ENCODE results near the gene ZNF579. TPM values are rescaled to one million over a fixed set of nuclear protein-coding genes. Genes with fewer than 3 reads are reported as not detected.
A peak's percentile ranks its signal among the peaks of the same experiment; 100 is the strongest.

ZNF579 gene
- total RNA-seq, 2 experiments from 2014 or later: 6.7 to 7.1 TPM

DNA sequence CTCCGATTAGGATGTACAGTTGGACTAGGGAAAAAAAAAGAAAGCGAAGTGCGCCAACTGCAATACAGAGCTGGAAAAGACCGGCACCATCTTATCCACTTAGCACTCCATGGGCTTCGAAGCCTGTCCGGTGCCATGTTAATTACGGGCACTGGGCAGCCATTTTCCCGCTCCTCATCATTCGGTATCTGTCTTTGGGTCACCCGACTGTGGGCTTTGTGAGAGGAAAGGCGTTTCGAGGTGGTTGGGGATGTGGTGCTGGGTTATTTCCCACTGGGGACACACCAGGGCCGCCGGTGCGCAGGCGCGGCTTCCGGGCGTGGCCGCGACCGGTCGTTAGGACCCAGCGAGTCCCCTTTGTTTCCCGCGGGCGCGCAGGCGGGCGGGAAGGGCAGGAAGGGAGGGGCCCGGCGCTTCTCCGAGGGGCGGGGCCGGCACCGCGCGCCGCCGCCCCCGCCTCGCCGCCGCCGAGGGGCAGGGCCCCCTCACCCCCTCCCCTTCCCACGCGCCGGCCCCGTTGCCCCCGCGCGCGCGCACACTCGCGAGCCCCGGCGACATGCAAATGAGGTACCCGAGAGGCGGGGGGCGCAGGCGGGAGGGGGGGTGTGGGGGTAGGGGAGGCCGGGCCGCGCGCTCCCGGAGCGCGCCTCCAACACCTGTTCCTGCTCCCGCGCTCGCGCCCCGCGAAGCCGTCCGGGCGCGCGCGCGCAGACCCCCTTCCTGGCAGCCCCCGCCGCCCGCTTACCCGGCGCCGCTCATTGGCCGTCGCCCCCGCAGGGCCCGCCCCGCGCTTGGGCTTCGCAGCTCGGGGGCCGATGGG is 19.4 kb upstream of the ZNF579 start, which contains the start of gene ZNF524:
Gene ZNF524 (plus strand): TSS at position 447 of the 820 bp plus-strand sequence. CDS start 1,825 bp downstream, outside the sequence.
- H3K4me3 ChIP-seq (ENCODE audit: low read length): peak within 1 kb of the TSS; percentile 95
- ChIA-PET POLR2A (interaction anchor here (0.6 to 2.9 kb wide), 25 partner anchors 13 to 482 kb away, joined by 3 to 42 read pairs (median 8); partner anchors contain the start of genes HSPBP1, ISOC2, KMT5C and PPP1R12C), CTCF (interaction anchor here (1.0 to 2.3 kb wide), 7 partner anchors 27 to 124 kb away, joined by 3 to 17 read pairs (median 6); partner anchors contain the start of gene ZNF628)
- Mint-ChIP-seq H3K4me1 (ENCODE audit: low read depth) (peaks cover 29% of the 10 kb centered on the region), H3K36me3 (ENCODE audit: low read depth) (peaks cover 56% of the 10 kb centered on the region), H3K9me3 (no peaks in the 10 kb centered on the region), H3K27ac (peak within 1 kb of the TSS; percentile 95), H3K4me3 (peak within 1 kb of the TSS; percentile 99), H3K27me3 (no peaks in the 10 kb centered on the region)
- H3K9me3 ChIP-seq (ENCODE audit: control insufficient read depth in 1 of 2, insufficient read depth in 1 of 2, low read length in 2 of 2): no peaks in the 10 kb centered on the region
- peak; percentile 65 for ATAC-seq (ENCODE audit: poor library complexity)
- H3K27me3 ChIP-seq (ENCODE audit: control insufficient read depth in 1 of 2, insufficient read depth in 2 of 2, low read length in 2 of 2): no peaks in the 10 kb centered on the region
- peak; percentile 66 to 94 (median 80) for DNase-seq
- H3K4me1 ChIP-seq (ENCODE audit: insufficient read depth, low read length): peaks cover 39% of the 10 kb centered on the region
- H3K36me3 ChIP-seq (ENCODE audit: insufficient read depth, low read length): peaks cover 16% of the 10 kb centered on the region
- TF ChIP-seq, protein P1, sequence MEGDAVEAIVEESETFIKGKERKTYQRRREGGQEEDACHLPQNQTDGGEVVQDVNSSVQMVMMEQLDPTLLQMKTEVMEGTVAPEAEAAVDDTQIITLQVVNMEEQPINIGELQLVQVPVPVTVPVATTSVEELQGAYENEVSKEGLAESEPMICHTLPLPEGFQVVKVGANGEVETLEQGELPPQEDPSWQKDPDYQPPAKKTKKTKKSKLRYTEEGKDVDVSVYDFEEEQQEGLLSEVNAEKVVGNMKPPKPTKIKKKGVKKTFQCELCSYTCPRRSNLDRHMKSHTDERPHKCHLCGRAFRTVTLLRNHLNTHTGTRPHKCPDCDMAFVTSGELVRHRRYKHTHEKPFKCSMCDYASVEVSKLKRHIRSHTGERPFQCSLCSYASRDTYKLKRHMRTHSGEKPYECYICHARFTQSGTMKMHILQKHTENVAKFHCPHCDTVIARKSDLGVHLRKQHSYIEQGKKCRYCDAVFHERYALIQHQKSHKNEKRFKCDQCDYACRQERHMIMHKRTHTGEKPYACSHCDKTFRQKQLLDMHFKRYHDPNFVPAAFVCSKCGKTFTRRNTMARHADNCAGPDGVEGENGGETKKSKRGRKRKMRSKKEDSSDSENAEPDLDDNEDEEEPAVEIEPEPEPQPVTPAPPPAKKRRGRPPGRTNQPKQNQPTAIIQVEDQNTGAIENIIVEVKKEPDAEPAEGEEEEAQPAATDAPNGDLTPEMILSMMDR (IDR thresholded peaks at IDR 0.05): no peak
- intact Hi-C loops (cut with DNase I, micrococcal nuclease): loop anchor here (1.0 to 10.0 kb wide), 9 partner anchors 13 to 345 kb away; partner anchors contain the start of genes BRSK1 (in 1 of the 2), HSPBP1 (in 1 of the 2), KMT5C (in 1 of the 2) and PPP6R1 (in 1 of the 2)
- H3K27ac ChIP-seq (ENCODE audit: low read depth in 1 of 2, low read length in 2 of 2): peak within 1 kb of the TSS; percentile 95 to 97

DNA sequence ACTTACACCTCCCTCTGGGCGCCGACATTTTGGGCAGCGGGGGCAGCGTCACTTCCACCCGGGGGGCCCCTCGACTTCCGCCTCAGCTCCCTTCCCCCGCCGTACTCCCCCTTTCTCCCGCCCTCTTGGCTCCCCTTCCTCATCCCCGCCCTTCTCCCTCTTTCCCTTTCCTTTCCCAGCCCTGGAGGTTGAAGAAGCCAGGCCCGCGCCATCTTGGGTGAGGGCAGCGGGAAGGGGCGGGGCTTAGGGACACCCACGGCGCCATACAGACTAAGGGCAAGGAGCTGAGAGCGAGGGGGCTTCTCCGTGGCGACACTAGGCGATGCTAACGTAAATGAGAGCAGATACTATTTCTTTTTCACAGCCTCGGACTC is 18.8 kb upstream of the ZNF579 start, which contains the start of gene FIZ1:
Gene FIZ1 (minus strand): TSS at position 50 of the 374 bp plus-strand sequence. CDS start 1,652 bp downstream, outside the sequence.
- H3K9me3 ChIP-seq (ENCODE audit: control insufficient read depth in 1 of 2, insufficient read depth in 1 of 2, low read length in 2 of 2): no peaks in the 10 kb centered on the region
- H3K4me1 Mint-ChIP-seq (ENCODE audit: low read depth): peaks cover 24% of the 10 kb centered on the region
- H3K4me3 ChIP-seq (ENCODE audit: low read length): peak within 1 kb of the TSS; percentile 95
- no peaks in the 10 kb centered on the region for H3K9me3 Mint-ChIP-seq
- peaks cover 56% of the 10 kb centered on the region for H3K36me3 Mint-ChIP-seq (ENCODE audit: low read depth)
- ChIA-PET CTCF (interaction anchor here (1.0 to 2.3 kb wide), 8 partner anchors 18 to 123 kb away, joined by 3 to 17 read pairs (median 4); partner anchors contain the start of genes ZNF579 and ZNF628), POLR2A (interaction anchor here (0.6 to 2.9 kb wide), 27 partner anchors 13 to 1484 kb away, joined by 3 to 42 read pairs (median 8); partner anchors contain the start of genes HSPBP1, ISOC2, KMT5C and MBOAT7)
- H3K36me3 ChIP-seq (ENCODE audit: insufficient read depth, low read length): peaks cover 19% of the 10 kb centered on the region
- peaks cover 34% of the 10 kb centered on the region for H3K4me1 ChIP-seq (ENCODE audit: insufficient read depth, low read length)
- H3K27me3 Mint-ChIP-seq: no peaks in the 10 kb centered on the region
- H3K27me3 ChIP-seq (ENCODE audit: control insufficient read depth in 1 of 2, insufficient read depth in 2 of 2, low read length in 2 of 2): no peaks in the 10 kb centered on the region
- TF ChIP-seq, protein P1 (IDR thresholded peaks at IDR 0.05): no peak
- H3K4me3 Mint-ChIP-seq: peak within 1 kb of the TSS; percentile 99
- H3K27ac ChIP-seq (ENCODE audit: low read depth in 1 of 2, low read length in 2 of 2): peak within 1 kb of the TSS; percentile 95 to 97
- intact Hi-C loops (cut with DNase I, micrococcal nuclease): loop anchor here (1.0 to 5.0 kb wide), 7 partner anchors 12 to 317 kb away; partner anchors contain the start of genes BRSK1 (in 1 of the 2), HSPBP1 (in 1 of the 2), KMT5C (in 1 of the 2) and ZNF579 (in 1 of the 2)
- ATAC-seq (ENCODE audit: poor library complexity) (peak; percentile 71), DNase-seq (peak; percentile 89 to 98 (median 94))
- peak within 1 kb of the TSS; percentile 95 for H3K27ac Mint-ChIP-seq

Data from CD4-positive, alpha-beta T cell (primary cell).